Measurements from ENCODE around the gene PLEKHA3. TPM values are rescaled to one million over a fixed set of nuclear protein-coding genes. Genes with fewer than 3 reads are reported as not detected.
A peak's percentile ranks its signal among the peaks of the same experiment; 100 is the strongest.

Gene PLEKHA3
- total and polyA plus RNA-seq, 9 of the 15 experiments (the other 6 are each of a cell fraction or from before 2014, with no cell fraction given), result 2.3 to 23.4 (median 10.5) TPM

DNA sequence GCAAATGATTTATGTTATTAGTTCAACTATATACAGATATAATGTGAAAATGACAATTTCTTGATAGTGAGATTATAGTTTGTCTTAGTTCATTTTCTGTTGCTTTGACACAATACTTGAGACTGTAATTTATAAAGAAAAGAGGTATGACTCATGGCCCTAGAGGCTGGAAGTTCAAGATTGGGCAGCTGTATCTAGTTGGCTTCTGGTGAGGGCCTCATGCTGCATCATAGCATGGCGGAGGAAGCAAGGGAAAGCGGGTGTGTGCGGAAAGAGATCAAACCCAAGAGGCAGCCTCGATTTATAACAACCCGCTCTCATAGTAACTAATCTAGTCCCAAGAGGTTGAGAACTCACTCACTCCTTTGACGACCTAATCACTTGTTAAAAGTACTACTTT is 11.4 kb downstream of the PLEKHA3 start (continued):
- TF ChIP-seq ELK3 (CRISPR knock-in tag; IDR thresholded peaks at IDR 0.05) (no peak), ZNF707 (CRISPR knock-in tag; conservative IDR thresholded peaks at IDR 0.05) (no peak), LEF1 (IDR thresholded peaks at IDR 0.05) (no peak), POLR2AphosphoS2 (IDR thresholded peaks at IDR 0.05; ENCODE audit: low read length) (no peak), CBFA2T2 (conservative IDR thresholded peaks at IDR 0.05) (peak; percentile 31; the same call in 1 of the 2 replicates), ETS1 (conservative IDR thresholded peaks at IDR 0.05; ENCODE audit: control insufficient read depth, low read depth, low read length) (no peak), ZBTB33 (CRISPR knock-in tag; IDR thresholded peaks at IDR 0.05) (peak; percentile 80), JUN (IDR thresholded peaks at IDR 0.05; ENCODE audit: borderline replicate concordance, low read depth, low read length) (peak; percentile 19; the same call in 1 of the 2 replicates), JUN (CRISPR knock-in tag; IDR thresholded peaks at IDR 0.05; ENCODE audit: borderline replicate concordance) (no peak), GABPB2 (CRISPR knock-in tag; conservative IDR thresholded peaks at IDR 0.05) (no peak), TBL1XR1 (IDR thresholded peaks at IDR 0.05; ENCODE audit: low read length in 2 of 2) (no peak), ZNF23 (CRISPR knock-in tag; IDR thresholded peaks at IDR 0.05) (no peak), CBFA2T3 (IDR thresholded peaks at IDR 0.05) (peak; percentile 64), GATA2 (CRISPR knock-in tag; IDR thresholded peaks at IDR 0.05) (no peak), POLR2A (conservative IDR thresholded peaks at IDR 0.05) (no peak), TRIM25 (IDR thresholded peaks at IDR 0.05; ENCODE audit: borderline replicate concordance) (no peak), KAT2B (IDR thresholded peaks at IDR 0.05; ENCODE audit: low read depth, low read length) (no peak), ATF4 (CRISPR knock-in tag; IDR thresholded peaks at IDR 0.05) (no peak), FIP1L1 (IDR thresholded peaks at IDR 0.05; ENCODE audit: low read depth, low read length, poor library complexity, severe bottlenecking) (no peak), SREBF1 (IDR thresholded peaks at IDR 0.05; ENCODE audit: borderline replicate concordance, low read depth, low read length) (no peak)
